Fibroblast of lung (primary cell): ENCODE data around the gene NEAT1. TPM values are rescaled to one million over a fixed set of nuclear protein-coding genes. Genes with fewer than 3 reads are reported as not detected.

Experiments used
- DNase-seq, 2 donors: peaks; one replicate each; pipeline versions ENCODE4 v3.0.0 to v3.0.0-alpha.2; 2010; ENCODE audit warnings: low read depth in 2 of 2
- H2AFZ ChIP-seq: 2 replicates; pipeline ENCODE4 v1.5.1; 2012; ENCODE audit warnings: low read length, control low read depth, inconsistent platforms
- H3K27ac ChIP-seq: 2 replicates; pipeline ENCODE4 v1.5.1; 2011; ENCODE audit warnings: low read length, control low read depth; ENCODE audit not compliant: insufficient read depth
- H3K27me3 ChIP-seq: 2 replicates; pipeline ENCODE4 v1.5.1; 2011; ENCODE audit warnings: mild to moderate bottlenecking, low read length; ENCODE audit not compliant: control insufficient read depth, insufficient read depth
- H3K36me3 ChIP-seq: 2 replicates; pipeline ENCODE4 v1.5.1; 2011; ENCODE audit warnings: low read length; ENCODE audit not compliant: control insufficient read depth, insufficient read depth
- H3K4me1 ChIP-seq: 2 replicates; pipeline ENCODE4 v1.5.1; 2011; ENCODE audit warnings: low read length; ENCODE audit not compliant: control insufficient read depth, insufficient read depth; ENCODE audit errors: extremely low read depth
- H3K4me2 ChIP-seq: 2 replicates; pipeline ENCODE4 v1.5.1; 2011; ENCODE audit warnings: low read length, control low read depth; ENCODE audit not compliant: insufficient read depth; ENCODE audit errors: extremely low read depth
- H3K4me3 ChIP-seq, 4 experiments: fragments of 200-600 bp in 1 of 4; sonication (generic) in 1 of 4; replicated peaks in 1 of 4; 2 replicates each; pipeline ENCODE4 v1.5.1; 2011 to 2016; ENCODE audit warnings: low read length in 4 of 4, low read depth in 3 of 4, mild to moderate bottlenecking in 3 of 4, control low read depth in 2 of 4, inconsistent platforms in 1 of 4, mixed read lengths in 1 of 4; ENCODE audit not compliant: insufficient read depth in 1 of 4; ENCODE audit errors: control extremely low read depth in 1 of 4
- H3K79me2 ChIP-seq: 2 replicates; pipeline ENCODE4 v1.5.1; 2012; ENCODE audit warnings: mild to moderate bottlenecking, low read length, inconsistent platforms; ENCODE audit not compliant: control insufficient read depth, insufficient read depth
- H3K9ac ChIP-seq: 2 replicates; pipeline ENCODE4 v1.5.1; 2011; ENCODE audit warnings: mild to moderate bottlenecking, low read length, control low read depth; ENCODE audit not compliant: insufficient read depth
- H3K9me3 ChIP-seq: 2 replicates; pipeline ENCODE4 v1.5.1; 2012; ENCODE audit warnings: low read depth, low read length; ENCODE audit not compliant: control insufficient read depth, insufficient read depth
- H4K20me1 ChIP-seq: 2 replicates; pipeline ENCODE4 v1.5.1; 2011; ENCODE audit warnings: low read length; ENCODE audit not compliant: control insufficient read depth, insufficient read depth; ENCODE audit errors: extremely low read depth
- CTCF ChIP-seq, 2 donors: IDR thresholded peaks in 1 of 2; conservative IDR thresholded peaks in 1 of 2; 1 replicate in 1 of 2; 2 replicates in 1 of 2; pipeline ENCODE4 v1.5.1; 2011 to 2012; ENCODE audit warnings: low read length in 2 of 2, control low read depth in 1 of 2, inconsistent platforms in 1 of 2, low read depth in 1 of 2, mild to moderate bottlenecking in 1 of 2
- EZH2 ChIP-seq: IDR thresholded peaks from 2 replicates; pipeline ENCODE4 v1.5.1; 2012; ENCODE audit warnings: low read length, control low read depth, mild to moderate bottlenecking; ENCODE audit errors: missing control alignments
- polyA plus RNA-seq, 2 donors: library from polyadenylated mRNA; depleted of rRNA in 1 of 2; stranded (reverse) in 1 of 2; unstranded in 1 of 2; fragments of >200 nt; gene quantifications; 2 replicates each; pipeline ENCODE4 v1.2.1, GENCODE V29; 2011 to 2012; ENCODE audit warnings: missing spikeins in 1 of 2
- total RNA-seq: library from RNA; depleted of rRNA; stranded (reverse); fragments of >200 nt; gene quantifications from 2 replicates; pipeline ENCODE4 v1.2.1, GENCODE V29; 2014

NEAT1 gene
- total and polyA plus RNA-seq, 2 donors (not counting 1 experiment from before 2014, with no cell fraction given) = 40.9 to 299 TPM

GRCh38 chr11:65390099-65390941 lies 32.3 kb upstream of the NEAT1 start:
- Histone ChIP-seq H3K4me1 (peaks cover 26% of the 10 kb centered on the region), H4K20me1 (no peaks in the 10 kb centered on the region), H3K27me3 (no peaks in the 10 kb centered on the region), H3K4me3 (peak overlapping the region in 2 of 4 experiments; percentile 17 to 34), H3K4me2 (peak overlapping the region; percentile 54), H3K27ac (peak overlapping the region; percentile 56), H3K9ac (peak overlapping the region; percentile 28), H3K36me3 (peaks cover 22% of the 10 kb centered on the region), H3K9me3 (no peaks in the 10 kb centered on the region), H2AFZ (no peak overlapping the region), H3K79me2 (peaks cover 53% of the 10 kb centered on the region)
- TF ChIP-seq EZH2 (no peak), CTCF (conservative IDR thresholded peaks at IDR 0.05 in 1 of 2, IDR thresholded peaks at IDR 0.05 in 1 of 2; ENCODE audit: low read depth in 1 of 2, low read length in 2 of 2) (no peak)
- DNase-seq = peak in 1 of 2 donors; percentile 36

DNA sequence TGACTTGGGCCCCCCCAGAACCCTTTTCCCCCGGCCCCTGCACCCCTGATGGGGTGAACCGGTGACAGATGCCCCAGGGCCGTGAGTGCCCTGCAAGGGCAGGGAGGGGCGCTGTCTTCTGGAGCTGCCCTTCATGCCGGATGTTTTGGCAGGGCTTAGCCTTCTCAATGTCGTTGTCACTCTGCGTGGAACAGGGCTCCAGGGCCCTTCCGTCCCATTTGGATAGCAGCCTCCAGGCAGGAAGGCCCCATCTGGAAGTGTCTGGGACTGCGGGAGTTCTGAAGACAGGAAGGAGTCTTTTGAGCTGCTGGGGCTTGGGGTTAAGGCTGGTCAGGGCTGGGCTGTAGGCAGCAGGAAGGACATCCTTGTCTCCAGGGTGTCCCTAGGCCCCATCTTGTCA lies 31.6 kb upstream of the NEAT1 start:
- H3K27me3 ChIP-seq = no peaks in the 10 kb centered on the region
- TF ChIP-seq EZH2 (no peak), CTCF (conservative IDR thresholded peaks at IDR 0.05 in 1 of 2, IDR thresholded peaks at IDR 0.05 in 1 of 2; ENCODE audit: low read depth in 1 of 2, low read length in 2 of 2) (no peak)
- H2AFZ ChIP-seq = no peak overlapping the region
- peak overlapping the region; percentile 54 for H3K4me2 ChIP-seq
- peaks cover 24% of the 10 kb centered on the region for H3K4me1 ChIP-seq
- peak overlapping the region; percentile 56 for H3K27ac ChIP-seq
- peak; percentile 35 to 36 for DNase-seq
- H3K9ac ChIP-seq = peak overlapping the region; percentile 28
- H3K36me3 ChIP-seq = peaks cover 23% of the 10 kb centered on the region
- no peaks in the 10 kb centered on the region for H4K20me1 ChIP-seq
- peak overlapping the region in 2 of 4 experiments; percentile 17 to 34 for H3K4me3 ChIP-seq
- H3K79me2 ChIP-seq = peaks cover 53% of the 10 kb centered on the region
- H3K9me3 ChIP-seq = no peaks in the 10 kb centered on the region

DNA sequence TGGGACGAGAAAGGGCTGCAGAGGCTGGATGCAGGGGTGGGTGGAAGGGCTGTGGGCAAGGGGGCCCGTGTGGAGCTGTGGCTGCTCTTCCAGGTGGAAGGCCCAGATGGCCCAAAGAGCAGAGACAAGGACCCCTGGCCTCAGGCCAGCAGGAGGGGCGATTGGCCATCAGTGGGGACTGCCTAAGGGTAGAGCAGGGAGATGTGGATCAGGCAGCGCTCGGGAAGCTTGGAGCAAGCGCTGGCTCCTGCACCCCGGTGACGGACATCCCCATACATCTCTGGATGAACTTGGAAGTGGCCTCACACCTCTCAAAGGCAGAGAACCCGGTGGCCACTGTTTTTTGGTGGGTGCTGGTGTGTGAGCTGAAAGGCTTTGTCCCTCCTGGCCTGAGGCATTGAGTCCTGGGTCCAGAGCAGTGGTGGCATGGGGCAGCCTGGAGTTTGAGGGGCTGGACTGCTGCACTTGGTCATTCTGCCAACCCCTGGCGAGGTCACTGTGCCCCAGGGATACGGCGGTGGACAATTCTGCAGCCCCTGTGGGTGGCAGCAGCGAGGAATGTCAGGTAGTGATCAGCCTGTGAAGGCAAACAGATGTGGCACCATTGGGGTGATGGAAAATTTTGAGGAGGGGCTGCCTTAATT lies 30.3 kb upstream of the NEAT1 start:
- Histone ChIP-seq H3K9me3 (no peaks in the 10 kb centered on the region), H3K27me3 (no peaks in the 10 kb centered on the region), H3K4me3 (no peak overlapping the region), H3K4me2 (no peak overlapping the region), H3K27ac (no peak overlapping the region), H3K9ac (no peak overlapping the region), H3K36me3 (peaks cover 31% of the 10 kb centered on the region), H3K4me1 (peaks cover 22% of the 10 kb centered on the region), H4K20me1 (no peaks in the 10 kb centered on the region), H3K79me2 (peaks cover 46% of the 10 kb centered on the region), H2AFZ (no peak overlapping the region)
- no peak for TF ChIP-seq CTCF (conservative IDR thresholded peaks at IDR 0.05 in 1 of 2, IDR thresholded peaks at IDR 0.05 in 1 of 2; ENCODE audit: low read depth in 1 of 2, low read length in 2 of 2)
- TF ChIP-seq EZH2 = no peak
- DNase-seq = no peak
